HG03354 (cell line): ENCODE measurements around the gene PHF21B.
"Not testable (repeated sequence)": the region's sequence is repeated elsewhere in the genome, so short reads cannot be mapped to it uniquely, and the experiment has no call there.

Source experiments
- ATAC-seq: cut with Tn5 transposase; IDR thresholded peaks from one replicate; pipeline ENCODE4 v1.9.1; 2021; ENCODE audit warnings: mild to moderate bottlenecking; ENCODE audit not compliant: unreplicated experiment, poor library complexity, severe bottlenecking

The PHF21B gene

DNA sequence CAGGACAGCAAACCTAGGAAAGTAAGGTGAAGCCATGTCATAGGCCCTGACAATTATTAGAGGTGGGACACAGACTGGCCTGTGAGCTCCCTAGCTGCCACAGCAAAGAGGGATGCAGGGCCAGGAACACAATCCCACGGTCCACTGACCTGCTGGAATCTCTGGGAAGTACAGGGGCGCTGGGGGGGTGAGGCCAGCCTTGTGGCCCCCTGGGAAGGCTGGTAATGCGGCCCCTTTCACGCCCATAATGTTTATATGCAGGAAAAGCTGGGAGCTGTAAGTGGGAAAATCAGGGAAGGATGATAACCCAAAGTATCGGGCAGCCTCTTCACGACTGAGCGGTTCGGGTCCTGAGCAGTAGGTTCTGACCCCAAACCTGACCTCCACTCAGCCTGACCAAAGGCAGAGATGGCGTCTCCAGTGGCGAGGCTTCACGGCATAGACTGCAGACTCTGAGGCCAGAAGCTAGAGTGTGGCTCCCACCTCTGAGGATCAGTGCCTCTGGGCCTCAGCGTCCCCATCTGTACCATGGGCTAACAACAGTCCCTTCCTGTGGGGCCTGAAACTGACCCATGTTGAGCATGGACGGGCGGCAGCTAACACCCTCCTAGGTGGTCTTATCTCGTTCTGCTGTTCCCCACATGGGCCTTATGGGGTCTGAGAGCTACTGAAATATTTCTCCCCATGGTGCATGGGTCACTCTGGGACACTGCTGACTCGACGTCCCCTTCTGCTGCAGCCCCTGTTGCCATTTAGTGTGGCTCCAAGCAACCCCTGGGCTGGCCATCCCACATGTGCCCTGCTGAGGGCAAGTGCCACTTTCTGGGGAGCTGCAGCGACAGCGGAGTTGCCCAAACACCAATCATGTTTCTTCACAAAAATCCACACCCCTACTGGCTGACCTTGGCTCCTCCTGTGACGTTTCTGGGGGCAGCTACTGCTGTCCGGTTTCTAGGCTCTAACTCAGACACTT is 101.8 kb downstream of the PHF21B start:
- ATAC-seq: no peak

DNA sequence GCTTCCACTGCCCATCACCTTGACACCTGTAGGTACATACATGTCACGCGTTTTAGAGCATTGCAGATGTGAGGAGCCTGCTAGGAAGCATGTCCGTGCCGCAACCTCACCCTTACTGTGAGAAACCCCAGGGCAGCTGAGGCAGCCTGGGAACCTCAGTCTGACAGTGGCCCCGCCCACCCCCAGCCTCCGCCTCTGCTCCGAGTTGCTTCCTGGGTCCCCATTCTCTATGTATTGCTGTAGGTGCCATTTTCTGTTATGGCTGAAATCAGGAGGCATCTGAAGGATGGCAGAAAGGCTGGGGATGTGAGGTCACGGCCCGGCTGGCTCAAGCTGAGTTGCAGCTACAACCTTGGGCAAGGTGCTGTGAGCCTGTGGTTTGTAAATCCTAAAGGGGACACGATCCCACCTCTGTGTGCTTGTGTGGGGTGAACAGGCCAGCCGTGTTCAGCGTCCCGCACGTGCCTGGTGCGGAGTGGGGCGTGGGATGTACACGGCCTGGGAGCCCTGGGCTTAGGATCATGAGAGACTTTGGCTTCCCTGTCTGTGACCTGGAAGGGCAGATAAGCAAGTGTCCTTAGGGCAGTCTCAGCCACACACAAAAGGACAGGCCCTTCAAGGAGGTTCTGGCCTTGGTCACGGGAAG is 102.7 kb downstream of the PHF21B start:
- no peak for ATAC-seq

DNA sequence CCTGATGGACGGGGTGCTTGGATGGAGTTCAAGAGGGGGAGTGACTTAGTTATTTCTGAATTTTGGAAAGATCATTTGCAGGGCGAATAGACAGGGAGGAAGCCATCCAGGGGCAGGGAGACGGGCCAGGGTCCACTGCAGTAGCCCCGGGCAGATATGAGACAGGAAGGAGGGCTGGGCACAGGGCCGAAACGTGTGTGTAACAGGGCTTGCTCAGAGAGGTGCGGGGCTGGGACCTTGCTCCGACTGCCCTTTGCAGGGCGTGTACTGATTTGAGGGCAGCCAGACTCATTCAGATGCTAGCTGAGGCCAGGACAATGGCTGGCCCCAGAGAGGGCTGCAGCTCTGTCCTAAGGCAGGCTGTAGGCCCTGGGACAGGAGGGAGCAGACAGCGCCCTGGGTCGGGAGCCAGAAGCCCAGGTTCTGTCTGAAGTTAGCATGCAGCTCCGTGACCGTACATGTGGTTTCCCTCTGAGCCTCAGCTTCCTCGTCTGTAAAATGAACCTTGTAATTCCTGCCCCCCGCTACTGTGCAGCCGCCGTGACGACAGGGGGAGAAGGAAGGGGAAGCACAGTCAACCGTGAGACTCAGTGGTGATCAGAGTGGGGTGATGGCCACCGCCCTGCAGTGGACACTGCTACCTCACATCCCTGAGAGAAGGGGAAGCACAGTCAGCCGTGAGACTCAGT is 103.4 kb downstream of the PHF21B start:
- ATAC-seq: no peak

DNA sequence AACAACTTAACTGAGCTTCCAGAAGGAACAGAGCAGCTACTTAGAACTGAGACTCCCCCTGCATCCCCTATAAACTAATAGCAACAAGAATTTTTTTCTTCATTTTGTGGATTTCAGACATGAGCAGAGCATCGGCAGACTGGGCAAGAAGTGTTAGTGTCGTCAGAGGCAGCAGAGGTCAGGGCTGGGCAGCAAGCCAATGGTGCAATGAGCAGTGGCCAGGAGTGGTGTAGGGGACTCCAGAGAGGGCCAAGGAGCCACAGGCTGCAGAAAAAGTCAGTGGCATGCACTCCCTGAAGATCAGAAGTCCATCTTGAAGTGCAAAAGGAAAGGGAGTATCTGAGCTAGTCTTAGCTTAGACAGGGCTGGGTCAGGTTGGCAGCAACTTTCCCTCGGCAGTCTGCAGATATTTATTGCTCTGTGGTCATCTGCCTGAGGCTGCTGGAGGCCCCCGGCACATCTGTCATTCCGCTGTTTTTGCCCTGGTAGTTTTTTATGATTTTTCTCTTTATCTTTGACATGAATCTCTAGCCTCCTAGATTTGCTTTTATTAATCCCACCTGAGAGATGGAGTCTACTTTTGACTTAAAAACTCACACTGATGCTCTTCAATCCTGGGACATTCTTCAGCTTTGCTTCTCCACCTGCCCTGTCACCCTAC is 105.2 kb downstream of the PHF21B start:
- not testable (repeated sequence) for ATAC-seq

DNA sequence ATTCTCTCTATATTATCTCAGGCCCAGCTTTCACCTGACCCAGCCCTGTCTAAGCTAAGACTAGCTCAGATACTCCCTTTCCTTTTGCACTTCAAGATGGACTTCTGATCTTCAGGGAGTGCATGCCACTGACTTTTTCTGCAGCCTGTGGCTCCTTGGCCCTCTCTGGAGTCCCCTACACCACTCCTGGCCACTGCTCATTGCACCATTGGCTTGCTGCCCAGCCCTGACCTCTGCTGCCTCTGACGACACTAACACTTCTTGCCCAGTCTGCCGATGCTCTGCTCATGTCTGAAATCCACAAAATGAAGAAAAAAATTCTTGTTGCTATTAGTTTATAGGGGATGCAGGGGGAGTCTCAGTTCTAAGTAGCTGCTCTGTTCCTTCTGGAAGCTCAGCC is 106.6 kb downstream of the PHF21B start:
- not testable (repeated sequence) for ATAC-seq

DNA sequence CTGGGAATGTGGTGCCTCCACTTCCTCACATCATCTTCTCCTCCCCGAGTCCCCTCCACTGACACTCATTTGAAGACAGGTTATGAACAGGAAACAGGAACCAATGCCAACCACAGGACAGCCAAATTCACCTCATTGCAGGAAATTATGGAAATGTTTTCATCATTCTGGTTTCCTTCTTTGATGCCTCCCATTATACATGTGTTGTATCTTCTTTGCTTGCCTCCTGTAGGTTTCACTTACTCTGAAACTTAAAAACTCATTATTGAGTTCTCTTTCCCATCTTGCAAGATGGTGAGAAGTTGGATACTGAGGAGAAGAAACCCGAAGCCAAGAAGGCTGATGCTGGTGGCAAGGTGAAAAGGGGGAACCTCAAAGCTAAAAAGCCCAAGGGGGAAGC is 108.5 kb downstream of the PHF21B start:
- no peak for ATAC-seq

DNA sequence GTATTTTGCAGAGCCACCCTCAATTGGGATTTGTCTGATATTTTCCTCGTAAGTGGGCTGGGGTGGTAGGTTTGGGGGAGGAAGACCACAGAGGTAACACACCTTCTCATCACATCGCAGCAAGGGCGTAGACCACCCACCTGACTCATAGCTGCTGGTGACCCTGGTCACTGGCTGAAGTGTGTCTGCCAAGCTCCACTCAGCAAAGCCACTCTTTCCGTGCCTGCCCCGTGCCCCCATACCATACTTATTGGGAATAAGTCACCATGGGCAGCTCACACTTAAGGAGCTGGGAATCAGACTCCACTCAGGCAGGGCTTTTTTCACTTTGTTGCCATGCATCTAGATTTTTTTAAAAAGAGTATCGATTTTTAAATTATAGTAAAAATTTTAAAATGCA is 111.6 kb downstream of the PHF21B start:
- no peak for ATAC-seq

DNA sequence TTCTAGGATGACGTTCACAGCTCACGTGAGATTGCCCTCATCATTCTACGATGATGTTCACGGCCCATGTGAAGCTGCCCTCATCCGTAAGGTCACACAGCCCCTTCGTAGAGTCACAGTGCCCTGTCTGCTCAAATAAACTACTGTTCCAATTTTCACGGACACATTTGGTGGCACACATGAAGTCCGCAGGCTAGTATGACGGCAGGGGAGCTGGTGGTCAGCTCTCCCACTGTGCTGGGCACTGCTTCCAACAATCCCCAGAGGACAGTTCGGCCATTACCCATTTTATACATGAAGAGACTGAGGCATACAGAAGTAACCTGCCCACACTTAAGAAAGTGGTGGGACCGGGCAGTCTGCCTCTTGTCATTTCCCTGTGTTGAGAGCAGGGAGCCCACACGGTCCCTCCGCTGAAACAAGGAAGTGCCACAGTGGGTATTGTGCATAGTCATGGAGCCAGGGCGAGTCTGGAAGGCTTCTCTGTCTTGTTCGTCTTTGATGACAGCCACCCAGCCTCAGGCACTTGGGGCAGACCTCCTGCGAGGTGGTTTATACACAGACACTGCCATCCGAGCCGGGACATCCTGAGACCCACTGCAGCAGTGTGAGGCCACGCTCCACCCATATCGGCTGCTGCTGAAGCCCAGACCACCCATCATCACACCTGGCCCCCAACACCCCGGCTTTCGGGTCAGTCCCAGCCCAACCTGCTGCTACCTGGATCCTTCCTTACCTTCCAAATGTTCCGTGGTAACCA is 114.3 kb downstream of the PHF21B start:
- ATAC-seq: no peak

DNA sequence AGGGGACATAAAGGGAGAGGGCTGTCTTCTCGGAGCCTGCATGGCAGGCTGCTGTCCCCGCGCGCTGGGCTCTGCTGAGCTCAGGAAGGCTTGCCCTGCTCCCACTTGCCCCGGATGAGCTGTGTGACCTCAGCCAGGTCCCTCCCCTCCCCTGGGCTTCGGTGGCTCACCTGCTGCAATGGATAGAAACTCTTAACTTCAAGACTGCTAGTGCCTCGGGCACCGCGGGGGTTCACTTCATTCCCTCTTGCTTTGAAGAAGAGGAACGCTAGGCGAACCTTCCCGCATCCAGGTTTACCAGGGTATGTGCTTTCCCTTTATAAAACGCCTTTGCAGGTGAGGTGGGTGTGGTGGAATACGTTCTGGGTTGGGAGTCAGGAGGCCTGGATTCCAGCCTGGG is 115.0 kb downstream of the PHF21B start:
- ATAC-seq: no peak

DNA sequence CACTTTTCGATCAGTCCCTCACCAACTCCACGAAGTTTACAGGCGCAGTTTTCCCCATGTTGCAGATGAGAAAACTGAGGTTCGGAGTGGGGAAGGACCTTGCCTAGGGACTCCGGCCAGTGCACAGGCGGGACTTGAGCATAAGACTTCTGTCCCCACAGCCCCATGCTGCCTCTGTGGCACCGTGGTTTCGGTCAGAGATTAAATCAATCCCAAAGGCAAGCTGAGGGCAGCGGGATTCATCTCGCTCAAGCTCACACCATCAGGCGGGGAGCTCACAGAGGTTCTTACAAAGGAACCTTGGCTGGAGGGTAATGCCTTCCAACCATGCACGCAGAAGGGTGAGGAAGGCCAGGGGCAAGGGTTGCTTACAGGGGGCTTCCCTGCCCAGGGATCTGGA is 115.5 kb downstream of the PHF21B start:
- no peak for ATAC-seq

DNA sequence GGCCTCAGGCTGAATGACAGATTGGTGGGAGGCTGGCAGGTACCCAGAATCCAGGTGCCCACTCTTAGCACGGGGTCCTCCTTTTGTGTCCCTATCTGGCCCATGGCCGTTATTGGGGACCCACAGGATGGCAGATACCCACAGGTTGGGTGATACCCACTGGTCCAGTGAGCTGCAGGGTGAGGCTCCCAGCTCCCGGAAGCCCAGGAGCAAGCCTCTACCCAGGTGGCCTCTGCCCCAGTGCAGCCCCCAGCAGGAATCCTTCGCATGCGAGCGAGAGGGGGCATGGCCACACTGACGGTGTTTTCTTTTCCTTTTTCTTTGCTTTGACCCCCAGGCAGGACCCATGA is 116.1 kb downstream of the PHF21B start:
- no peak for ATAC-seq

DNA sequence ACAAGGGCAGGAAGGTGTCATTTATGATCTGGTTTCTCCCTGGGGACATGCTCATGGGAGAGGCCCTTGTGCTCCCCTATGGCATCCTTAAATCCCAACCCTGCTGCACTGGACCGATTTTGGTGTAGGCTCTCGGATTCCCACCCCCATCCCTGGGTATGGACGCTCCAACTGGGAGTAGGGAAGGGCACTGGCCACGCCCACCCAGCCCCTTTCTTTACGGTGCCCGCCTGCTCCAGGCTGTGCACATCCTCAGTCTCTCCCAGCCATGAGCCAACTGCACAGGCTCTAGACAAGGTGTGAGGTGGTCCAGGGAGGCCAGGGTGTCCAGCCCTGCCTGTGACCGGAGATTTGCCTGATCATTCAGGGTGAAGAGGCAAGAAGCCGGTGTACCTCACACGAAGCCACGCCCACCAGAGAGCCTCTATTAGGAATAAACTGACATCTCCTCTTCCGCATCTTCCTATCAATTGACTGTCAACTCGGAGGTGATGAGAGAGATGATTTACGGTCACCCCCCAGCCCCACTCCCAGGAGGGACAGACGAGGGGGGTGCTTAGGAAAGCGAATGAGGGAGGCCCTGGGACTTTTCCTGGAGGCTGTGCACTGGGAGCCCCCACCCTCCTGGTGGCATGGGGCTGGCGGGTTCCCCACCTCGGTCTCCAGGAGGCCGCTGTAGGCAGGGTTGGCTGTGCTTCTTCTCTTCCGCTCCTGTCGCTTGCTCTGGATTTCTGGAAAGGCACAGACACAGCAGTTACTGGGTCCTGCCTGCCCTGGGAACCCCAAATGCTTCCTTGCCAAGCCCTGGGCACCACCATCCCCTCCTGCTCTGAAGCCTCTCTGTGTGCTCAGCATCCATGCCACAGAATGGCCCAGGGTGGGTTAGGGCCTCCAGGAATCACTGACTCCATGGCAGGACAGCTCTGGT is 116.7 kb downstream of the PHF21B start:
- no peak for ATAC-seq

DNA sequence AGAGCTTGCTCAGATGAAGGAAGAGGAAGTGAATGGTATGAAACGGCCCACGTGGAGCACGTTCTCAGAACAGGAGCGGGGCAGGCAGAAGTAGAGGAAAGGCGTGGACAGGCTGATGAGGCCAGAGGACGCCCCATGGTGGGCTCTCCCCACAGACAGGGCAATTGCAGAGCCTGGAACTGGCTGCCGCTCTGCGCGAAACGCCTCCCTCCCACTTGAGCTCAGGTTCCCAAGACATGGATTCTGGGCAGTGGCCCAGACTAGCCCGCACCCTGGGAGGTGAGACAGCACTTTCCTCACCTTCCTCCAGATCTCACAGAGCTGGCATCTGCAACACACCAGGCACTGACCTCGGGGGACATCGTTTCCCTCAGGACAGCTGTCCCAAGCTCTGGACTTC is 117.6 kb downstream of the PHF21B start:
- ATAC-seq: no peak

DNA sequence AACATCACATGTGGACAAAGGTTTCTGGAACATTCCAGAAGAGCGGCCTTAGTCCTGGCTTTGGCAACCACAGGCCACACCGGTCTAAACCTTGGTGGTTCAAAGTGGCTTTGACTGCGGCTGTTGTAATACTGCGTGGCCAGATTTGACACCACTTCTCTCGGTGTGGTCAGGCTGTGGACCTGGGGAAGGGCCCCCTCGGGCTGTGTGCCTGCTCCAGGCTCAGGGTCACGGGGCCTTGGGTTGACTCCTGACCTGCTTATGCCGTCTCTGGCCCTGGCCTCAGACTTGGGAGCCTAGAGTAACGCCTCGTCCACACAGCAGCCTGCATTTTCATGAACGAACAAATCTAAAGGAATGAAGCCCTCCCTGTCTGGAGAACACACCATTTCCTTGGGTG is 118.0 kb downstream of the PHF21B start:
- ATAC-seq: no peak

DNA sequence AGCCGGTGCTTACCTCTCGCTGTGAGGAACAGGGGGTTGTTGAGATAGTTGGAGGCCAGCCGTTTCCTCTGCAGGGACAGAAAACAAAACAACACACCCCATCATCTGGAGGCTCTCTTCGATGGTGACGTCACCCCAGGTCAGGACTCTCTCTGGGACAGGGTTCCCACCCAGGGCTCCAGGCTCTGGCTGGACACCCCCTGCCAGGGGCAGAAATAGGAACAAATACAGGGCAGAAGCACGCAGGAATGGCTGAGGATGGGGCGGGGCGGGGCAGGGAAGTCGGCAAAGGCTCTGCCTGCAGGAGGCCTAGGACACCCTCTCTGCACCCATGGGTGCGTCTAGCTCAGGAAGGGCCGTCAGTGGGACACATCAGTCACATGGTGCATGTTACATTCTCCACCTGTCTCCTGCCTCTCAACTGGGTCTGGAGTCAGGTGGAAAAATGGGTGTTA is 118.5 kb downstream of the PHF21B start:
- ATAC-seq: no peak

DNA sequence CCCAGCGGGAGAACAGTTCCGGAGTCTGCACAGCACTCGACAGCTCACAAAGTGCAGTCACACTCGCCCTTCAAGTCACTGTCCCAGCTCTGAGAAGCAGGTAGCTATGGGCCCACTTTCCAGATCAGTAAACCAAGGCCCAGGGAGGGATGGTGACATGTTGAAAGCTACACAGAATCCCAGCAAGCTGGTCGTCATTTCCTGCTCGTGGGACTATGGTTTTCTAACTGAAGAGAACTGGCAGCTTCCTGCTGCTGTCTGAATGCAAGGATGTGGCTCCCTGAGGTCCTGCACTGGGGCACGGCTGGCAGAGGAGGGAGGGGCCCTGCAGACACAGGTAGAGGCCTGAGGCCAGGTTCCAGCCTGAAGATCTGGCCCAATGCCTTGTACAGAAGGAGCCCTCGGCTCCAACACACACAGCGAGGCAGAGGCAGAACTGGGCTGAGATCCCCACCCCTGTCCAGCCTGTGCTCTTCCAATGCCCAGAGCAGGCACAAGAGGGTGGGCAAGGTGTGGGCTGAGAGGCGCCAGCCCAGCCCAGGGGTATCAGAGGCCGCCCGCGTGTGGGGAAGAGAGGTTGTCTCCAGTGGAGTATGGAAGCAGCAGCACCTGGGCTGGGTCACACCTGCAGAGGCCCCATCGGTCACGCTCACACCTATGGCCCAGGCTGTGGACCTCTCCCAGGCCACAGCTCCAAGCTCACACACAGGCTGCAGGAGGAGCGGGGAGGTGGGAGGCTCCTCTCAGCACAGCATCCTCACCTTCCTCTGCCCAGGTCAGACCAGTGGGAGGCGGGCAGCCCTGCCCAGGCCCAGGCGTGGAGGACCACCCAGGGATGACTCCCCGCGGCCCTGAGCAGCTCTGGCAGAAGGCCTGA is 119.2 kb downstream of the PHF21B start:
- ATAC-seq: no peak

DNA sequence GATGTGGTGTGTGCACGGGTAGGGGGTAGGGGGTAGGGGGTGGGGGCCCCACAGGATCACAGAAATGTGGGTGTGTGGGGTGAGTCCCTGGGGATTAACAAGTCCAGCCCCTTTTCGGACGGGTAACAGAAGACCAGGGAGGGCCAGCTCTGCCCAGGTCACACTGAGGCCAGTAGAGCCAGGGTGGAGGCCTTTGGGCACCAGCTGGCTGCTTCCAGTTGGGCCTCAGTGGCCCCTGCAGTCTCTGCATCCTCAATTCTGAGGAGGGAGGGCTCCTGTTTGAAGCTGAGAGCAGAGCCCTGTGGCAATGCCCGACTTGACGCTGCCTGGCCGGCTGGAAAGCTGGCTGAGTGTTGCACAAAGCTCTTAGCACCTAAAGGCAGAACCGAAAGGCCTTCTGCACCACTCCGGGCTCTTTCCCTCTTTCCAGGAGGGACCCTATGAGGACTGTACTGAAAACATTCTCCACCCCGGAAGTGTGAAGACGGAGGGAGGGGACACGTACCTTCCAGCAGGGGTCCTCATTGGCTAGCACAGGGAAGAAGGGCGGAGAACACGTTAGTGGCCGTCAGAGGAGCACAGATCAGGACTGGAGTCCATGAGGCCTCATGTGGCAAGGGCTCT is 120.4 kb downstream of the PHF21B start:
- ATAC-seq: no peak
